Measurements from ENCODE around the gene TMEM52.
"Not testable (repeated sequence)": the region's sequence is repeated elsewhere in the genome, so short reads cannot be mapped to it uniquely, and the experiment has no call there.

The TMEM52 gene

GRCh38 chr1:1892763-1893120 is 26.3 kb downstream of the TMEM52 start:
- no peak for DNase-seq

GRCh38 chr1:1892079-1892762 is 26.9 kb downstream of the TMEM52 start:
- DNase-seq: no peak

- peak in 1 of 2 experiments; percentile 41 for DNase-seq
Observed at GRCh38 chr1:1891349-1892078, 27.6 kb downstream of the TMEM52 start.

GRCh38 chr1:1890506-1891348 is 28.4 kb downstream of the TMEM52 start, which contains the start of gene GNB1:
Gene GNB1 (minus strand): TSS chr1:1891087. CDS start chr1:1825453, 65,634 bp downstream.
- DNase-seq: peak; percentile 47 to 89

GRCh38 chr1:1889847-1890505 is 29.1 kb downstream of the TMEM52 start:
- DNase-seq: no peak

GRCh38 chr1:1889090-1889750 is 29.9 kb downstream of the TMEM52 start:
- DNase-seq: no peak

- DNase-seq: not testable (repeated sequence)
Observed at GRCh38 chr1:1883890-1884289, 35.2 kb downstream of the TMEM52 start.

GRCh38 chr1:1883092-1883873 is 35.8 kb downstream of the TMEM52 start:
- no peak for DNase-seq

- DNase-seq: no peak
Observed at GRCh38 chr1:1881727-1882126, 37.4 kb downstream of the TMEM52 start.

GRCh38 chr1:1880617-1881312 is 38.3 kb downstream of the TMEM52 start:
- no peak for DNase-seq

- DNase-seq: no peak
Observed at GRCh38 chr1:1879942-1880341, 39.1 kb downstream of the TMEM52 start.

- DNase-seq: no peak
Observed at GRCh38 chr1:1877865-1878436, 41.1 kb downstream of the TMEM52 start.

GRCh38 chr1:1876335-1876930 is 42.6 kb downstream of the TMEM52 start:
- no peak for DNase-seq

- DNase-seq: no peak
Observed at GRCh38 chr1:1875932-1876331, 43.1 kb downstream of the TMEM52 start.

GRCh38 chr1:1874901-1875300 is 44.2 kb downstream of the TMEM52 start:
- DNase-seq: no peak

GRCh38 chr1:1873186-1873585 is 45.9 kb downstream of the TMEM52 start:
- DNase-seq: no peak

- DNase-seq: no peak
Observed at GRCh38 chr1:1872329-1872994, 46.6 kb downstream of the TMEM52 start.

GRCh38 chr1:1869469-1869868 is 49.6 kb downstream of the TMEM52 start:
- no peak for DNase-seq

Measured in NCI-H524 (cell line).